Measurements from ENCODE around the gene TPRN. TPM values are rescaled to one million over a fixed set of nuclear protein-coding genes. Genes with fewer than 3 reads are reported as not detected.

Gene TPRN
- polyA plus RNA-seq, 1 of the 3 experiments (the other 2 are of a cell fraction), result 5.2 TPM

DNA sequence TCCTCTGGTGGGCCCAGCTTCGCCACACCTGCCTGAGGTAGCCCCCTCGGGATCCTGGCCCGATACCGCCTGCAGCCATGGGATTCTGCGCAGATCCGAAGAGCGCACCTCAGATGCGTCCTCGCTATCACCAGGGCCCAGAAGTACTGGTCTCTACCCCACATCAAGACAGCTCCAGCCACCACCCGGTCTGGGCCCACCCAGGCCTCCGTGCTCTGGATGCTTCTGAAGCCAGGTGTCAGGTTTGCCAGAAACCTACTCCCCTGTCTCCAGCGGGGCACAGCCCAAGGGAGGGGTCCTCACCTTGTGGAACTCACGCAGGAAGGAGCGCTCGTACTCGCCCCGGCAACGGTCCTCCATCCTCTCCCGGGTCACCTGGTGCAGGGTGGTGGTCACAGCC lies 14.6 kb downstream of the TPRN start:
- no peak overlapping the region for H3K4me2 ChIP-seq
- CTCF ChIA-PET, result interaction anchor here (1.4 kb wide), 1 partner anchor 51 kb away, joined by 4 read pairs; no protein-coding TSS in a partner anchor
- H3K4me3 ChIP-seq (ENCODE audit: low read depth in 2 of 2, low read length in 1 of 2), result no peak overlapping the region
- H3K9me2 ChIP-seq, result no peaks in the 10 kb centered on the region
- H2AFZ ChIP-seq (ENCODE audit: low read depth), result no peak overlapping the region
- H4K20me1 ChIP-seq (ENCODE audit: insufficient read depth), result peaks cover 20% of the 10 kb centered on the region
- TF ChIP-seq CTCF (IDR thresholded peaks at IDR 0.05) (no peak), MEF2A (IDR thresholded peaks at IDR 0.05; ENCODE audit: borderline replicate concordance, low read depth) (no peak), IRF3 (IDR thresholded peaks at IDR 0.05; ENCODE audit: low read depth, low read length) (no peak)
- H3K4me1 ChIP-seq (ENCODE audit: control insufficient read depth in 1 of 2, insufficient read depth in 2 of 2, low read depth in 1 of 2, low read length in 1 of 2), result peaks cover 12 to 35% of the 10 kb centered on the region in 2 experiments; a peak in 3 of 4 replicates
- H3K27ac ChIP-seq (ENCODE audit: low read depth in 2 of 2, low read length in 1 of 2), result no peak overlapping the region
- H3K79me2 ChIP-seq (ENCODE audit: insufficient read depth), result peaks cover 42% of the 10 kb centered on the region
- DNase-seq, result no peak
- no peak overlapping the region for H3K9ac ChIP-seq
- POLR2A ChIA-PET, result no interaction called here
- H3K9me3 ChIP-seq, result no peaks in the 10 kb centered on the region
- peaks cover 16% of the 10 kb centered on the region for H3F3A ChIP-seq (replicated peaks; ENCODE audit: insufficient read depth)
- peaks cover 3 to 53% of the 10 kb centered on the region in 2 experiments for H3K36me3 ChIP-seq (replicated peaks in 1 of 2; ENCODE audit: control insufficient read depth in 1 of 2, insufficient read depth in 2 of 2, low read length in 1 of 2)
- 100% methylated on average over 5 of the region's 19 CpGs for WGBS (ENCODE audit: low lambda C conversion rate)
- H3K27me3 ChIP-seq (ENCODE audit: insufficient read depth), result no peaks in the 10 kb centered on the region

DNA sequence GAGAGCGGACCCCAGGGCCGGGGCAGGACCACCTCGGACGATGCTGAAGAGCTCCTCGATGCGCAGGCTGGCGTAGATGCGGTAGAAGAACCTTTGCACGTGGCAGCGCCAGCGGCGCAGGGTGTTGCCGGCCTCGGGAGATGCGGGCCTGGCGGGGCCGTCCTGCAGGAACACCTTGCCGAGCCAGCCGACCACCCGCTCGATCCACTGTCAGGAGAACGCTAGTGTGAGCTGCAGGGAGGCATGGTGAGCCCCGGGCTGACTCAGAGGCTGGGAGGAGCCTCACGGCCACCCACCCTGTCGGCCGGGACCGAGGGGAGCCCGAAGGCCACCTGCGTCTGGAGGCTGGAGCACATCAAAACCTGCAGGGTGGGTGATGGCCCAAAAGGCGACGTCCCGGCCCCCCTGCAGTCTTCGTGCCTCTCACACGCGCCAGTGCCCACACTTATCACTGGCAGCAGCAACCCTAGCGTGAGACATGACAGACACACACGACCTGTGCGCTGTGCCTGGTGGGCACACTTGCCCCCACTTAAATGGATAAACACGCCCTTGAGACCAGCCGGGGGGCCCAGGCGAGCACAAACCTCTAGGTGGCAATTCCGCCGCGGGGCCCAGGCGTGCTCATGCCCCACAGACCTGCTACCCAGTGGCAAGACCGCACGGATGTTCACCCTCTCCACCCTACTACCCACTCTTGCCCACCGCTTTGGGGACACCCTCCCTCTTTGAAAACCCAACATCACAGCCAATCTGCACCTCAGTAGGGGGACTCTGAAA lies 15.5 kb downstream of the TPRN start:
- Histone ChIP-seq H3K79me2 (ENCODE audit: insufficient read depth) (peaks cover 34% of the 10 kb centered on the region), H3K27me3 (ENCODE audit: insufficient read depth) (no peaks in the 10 kb centered on the region), H3K36me3 (replicated peaks in 1 of 2; ENCODE audit: control insufficient read depth in 1 of 2, insufficient read depth in 2 of 2, low read length in 1 of 2) (peaks cover 2 to 56% of the 10 kb centered on the region in 2 experiments), H4K20me1 (ENCODE audit: insufficient read depth) (peaks cover 11% of the 10 kb centered on the region), H3K9me2 (no peaks in the 10 kb centered on the region), H2AFZ (ENCODE audit: low read depth) (no peak overlapping the region), H3K27ac (ENCODE audit: low read depth in 2 of 2, low read length in 1 of 2) (no peak overlapping the region; a peak in 1 of 4 replicates), H3K4me3 (ENCODE audit: low read depth in 2 of 2, low read length in 1 of 2) (no peak overlapping the region), H3K9me3 (no peaks in the 10 kb centered on the region), H3F3A (replicated peaks; ENCODE audit: insufficient read depth) (peaks cover 15% of the 10 kb centered on the region), H3K4me2 (no peak overlapping the region), H3K9ac (no peak overlapping the region), H3K4me1 (ENCODE audit: control insufficient read depth in 1 of 2, insufficient read depth in 2 of 2, low read depth in 1 of 2, low read length in 1 of 2) (peaks cover 12 to 34% of the 10 kb centered on the region in 2 experiments; a peak in 3 of 4 replicates)
- no peak for DNase-seq
- 95% methylated on average over 32 of the region's 48 CpGs for WGBS (ENCODE audit: low lambda C conversion rate)
- ChIA-PET POLR2A (no interaction called here), CTCF (interaction anchor here (1.4 kb wide), 1 partner anchor 52 kb away, joined by 4 read pairs; no protein-coding TSS in a partner anchor)
- TF ChIP-seq EP300 (IDR thresholded peaks at IDR 0.05; ENCODE audit: borderline replicate concordance in 1 of 2, low read depth in 1 of 2, low read length in 1 of 2) (no peak), ZBTB33 (IDR thresholded peaks at IDR 0.05; ENCODE audit: borderline replicate concordance, low read depth) (no peak), CTCF (IDR thresholded peaks at IDR 0.05) (no peak), TCF12 (IDR thresholded peaks at IDR 0.05) (no peak), USF2 (IDR thresholded peaks at IDR 0.05; ENCODE audit: borderline replicate concordance, low read depth, low read length) (no peak), TAF1 (IDR thresholded peaks at IDR 0.05; ENCODE audit: borderline replicate concordance, low read depth, low read length) (no peak), MXI1 (IDR thresholded peaks at IDR 0.05; ENCODE audit: low read depth, low read length) (no peak), YY1 (IDR thresholded peaks at IDR 0.05; ENCODE audit: low read depth) (no peak), FOXJ3 (CRISPR knock-in tag; IDR thresholded peaks at IDR 0.05) (no peak), RXRA (IDR thresholded peaks at IDR 0.05; ENCODE audit: borderline replicate concordance, low read depth) (no peak), FOSL2 (IDR thresholded peaks at IDR 0.05; ENCODE audit: borderline replicate concordance, low read depth) (no peak)
- TF ChIP-seq, protein P1, sequence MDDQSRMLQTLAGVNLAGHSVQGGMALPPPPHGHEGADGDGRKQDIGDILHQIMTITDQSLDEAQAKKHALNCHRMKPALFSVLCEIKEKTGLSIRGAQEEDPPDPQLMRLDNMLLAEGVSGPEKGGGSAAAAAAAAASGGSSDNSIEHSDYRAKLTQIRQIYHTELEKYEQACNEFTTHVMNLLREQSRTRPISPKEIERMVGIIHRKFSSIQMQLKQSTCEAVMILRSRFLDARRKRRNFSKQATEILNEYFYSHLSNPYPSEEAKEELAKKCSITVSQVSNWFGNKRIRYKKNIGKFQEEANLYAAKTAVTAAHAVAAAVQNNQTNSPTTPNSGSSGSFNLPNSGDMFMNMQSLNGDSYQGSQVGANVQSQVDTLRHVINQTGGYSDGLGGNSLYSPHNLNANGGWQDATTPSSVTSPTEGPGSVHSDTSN (IDR thresholded peaks at IDR 0.05), result no peak
